ENCODE measurements around the gene RASAL2.

DNA sequence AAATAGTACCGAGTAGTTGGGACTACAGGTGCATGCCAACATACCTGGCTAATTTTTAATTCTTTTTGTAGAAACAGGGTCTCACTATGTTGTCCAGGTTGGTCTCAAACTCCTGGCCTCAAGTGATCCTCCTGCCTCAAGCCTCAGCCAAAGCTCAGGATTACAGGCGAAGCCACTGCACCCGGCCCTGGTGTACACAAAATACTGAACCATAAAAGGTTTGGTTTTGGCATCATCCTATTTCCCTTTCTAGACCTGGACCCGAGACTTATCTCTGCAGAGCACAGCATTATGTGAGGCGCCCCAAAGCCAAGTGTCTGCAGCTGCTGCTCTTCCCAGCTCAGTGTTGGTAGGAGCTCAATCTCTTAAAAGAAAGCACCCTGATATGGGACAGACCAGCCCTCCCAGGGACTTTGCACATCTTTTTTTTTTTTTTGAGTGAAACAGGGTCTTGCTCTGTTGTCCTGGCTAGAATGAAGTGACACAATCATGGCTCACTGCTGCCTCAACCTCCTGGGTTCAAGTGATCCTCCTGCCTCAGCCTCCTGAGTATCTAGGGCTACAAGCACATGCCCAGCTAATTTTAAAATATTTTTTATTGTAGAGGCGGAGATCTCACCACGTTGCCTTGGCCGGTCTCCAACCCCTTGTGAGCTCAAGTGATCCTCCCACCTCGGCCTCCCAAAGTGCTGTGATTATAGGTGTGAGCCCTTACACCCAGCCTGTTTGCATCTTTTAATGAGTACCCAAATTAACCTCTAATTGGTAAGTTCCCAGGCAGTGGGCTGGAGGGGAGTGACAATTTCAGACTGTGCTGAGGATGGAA lies 439.4 kb downstream of the RASAL2 start:
- TF ChIP-seq, protein P1, sequence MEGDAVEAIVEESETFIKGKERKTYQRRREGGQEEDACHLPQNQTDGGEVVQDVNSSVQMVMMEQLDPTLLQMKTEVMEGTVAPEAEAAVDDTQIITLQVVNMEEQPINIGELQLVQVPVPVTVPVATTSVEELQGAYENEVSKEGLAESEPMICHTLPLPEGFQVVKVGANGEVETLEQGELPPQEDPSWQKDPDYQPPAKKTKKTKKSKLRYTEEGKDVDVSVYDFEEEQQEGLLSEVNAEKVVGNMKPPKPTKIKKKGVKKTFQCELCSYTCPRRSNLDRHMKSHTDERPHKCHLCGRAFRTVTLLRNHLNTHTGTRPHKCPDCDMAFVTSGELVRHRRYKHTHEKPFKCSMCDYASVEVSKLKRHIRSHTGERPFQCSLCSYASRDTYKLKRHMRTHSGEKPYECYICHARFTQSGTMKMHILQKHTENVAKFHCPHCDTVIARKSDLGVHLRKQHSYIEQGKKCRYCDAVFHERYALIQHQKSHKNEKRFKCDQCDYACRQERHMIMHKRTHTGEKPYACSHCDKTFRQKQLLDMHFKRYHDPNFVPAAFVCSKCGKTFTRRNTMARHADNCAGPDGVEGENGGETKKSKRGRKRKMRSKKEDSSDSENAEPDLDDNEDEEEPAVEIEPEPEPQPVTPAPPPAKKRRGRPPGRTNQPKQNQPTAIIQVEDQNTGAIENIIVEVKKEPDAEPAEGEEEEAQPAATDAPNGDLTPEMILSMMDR (IDR thresholded peaks at IDR 0.05): no peak
- TF ChIP-seq POLR2A (IDR thresholded peaks at IDR 0.05): no peak
